A549 (cell line): ENCODE data around the gene ACSS3. TPM values are rescaled to one million over a fixed set of nuclear protein-coding genes. Genes with fewer than 3 reads are reported as not detected.

ENCODE experiments used
- ATAC-seq, 2 experiments: fragments of 200-7000 bp in 1 of 2; fragments of >200 bp in 1 of 2; cut with Nextera tagmentation in 1 of 2; cut with Tn5 transposase in 1 of 2; 3 replicates each; pipeline versions ENCODE4 v1.8.0 to v1.9.1; 2018 to 2020; ENCODE audit warnings: mild to moderate bottlenecking in 1 of 2, moderate library complexity in 1 of 2
- CTCF ChIA-PET: fragments of 300-600 bp; sonication (Branson Sonifier 250); formaldehyde crosslinking; extraction: SDS; loops from one replicate; lab custom pipeline; 2021; ENCODE audit warnings: antibody characterized with exemption, inconsistent platforms; lab: Yijun Ruan, JAX
- POLR2A ChIA-PET: fragments of 350-600 bp; formaldehyde crosslinking; extraction: SDS; loops from one replicate; lab custom pipeline; 2021; ENCODE audit warnings: antibody characterized with exemption, inconsistent platforms; lab: Yijun Ruan, JAX
- DNase-seq, 2 experiments: peaks; one replicate each; pipeline versions ENCODE4 v3.0.0 to v3.0.0-alpha.2; 2011 to 2016; ENCODE audit warnings: low read depth in 1 of 2, low spot score in 1 of 2
- FAIRE-seq: peaks from 2 replicates; lab custom pipeline; 2011; peaks lifted over from hg19 to GRCh38; lab: Jason Lieb, UNC
- H3K27ac ChIP-seq, 2 experiments: fragments of >200 bp; sonication (Bioruptor Twin); formaldehyde crosslinking; 3 replicates each; pipeline ENCODE4 v1.5.1; 2016 to 2017
- H3K4me1 ChIP-seq: fragments of >200 bp; sonication (Bioruptor Twin); formaldehyde crosslinking; 3 replicates; pipeline ENCODE4 v1.6.1; 2016
- H3K4me2 ChIP-seq: fragments of >200 bp; sonication (Bioruptor Twin); formaldehyde crosslinking; 3 replicates; pipeline ENCODE4 v1.6.1; 2016
- H3K4me3 ChIP-seq: fragments of >200 bp; sonication (Bioruptor Twin); formaldehyde crosslinking; 3 replicates; pipeline ENCODE4 v1.5.1; 2016
- H3K9me3 ChIP-seq: fragments of >200 bp; sonication (Bioruptor Twin); formaldehyde crosslinking; 3 replicates; pipeline ENCODE4 v1.6.1; 2016
- CBX2 ChIP-seq: fragments of 200-600 bp; sonication (generic); IDR thresholded peaks from 2 replicates; pipeline ENCODE4 v1.6.1; 2016; ENCODE audit warnings: low read depth, mild to moderate bottlenecking, borderline replicate concordance
- CHD4 ChIP-seq: fragments of 200-600 bp; sonication (generic); IDR thresholded peaks from 2 replicates; pipeline ENCODE4 v1.6.1; 2016; ENCODE audit warnings: antibody characterized with exemption, mild to moderate bottlenecking, borderline replicate concordance
- EP300 ChIP-seq, 2 experiments: fragments of >200 bp; sonication (Bioruptor Twin); formaldehyde crosslinking; IDR thresholded peaks; 2 replicates in 1 of 2; 3 replicates in 1 of 2; pipeline ENCODE4 v1.6.1; 2016 to 2017
- HOXA7 ChIP-seq: fragments of 250-450 bp; sonication (Bioruptor Pico); IDR thresholded peaks from 2 replicates; pipeline ENCODE4 v1.5.0; 2020; ENCODE audit warnings: mild to moderate bottlenecking, moderate library complexity
- JUNB ChIP-seq: fragments of >200 bp; sonication (Bioruptor Twin); formaldehyde crosslinking; IDR thresholded peaks from 2 replicates; pipeline ENCODE4 v1.6.1; 2016
- MAFK ChIP-seq: fragments of 450-650 bp; IDR thresholded peaks from 2 replicates; pipeline ENCODE4 v1.6.1; 2014; ENCODE audit not compliant: partially characterized antibody
- NR3C1 ChIP-seq: fragments of >200 bp; sonication (Bioruptor Twin); formaldehyde crosslinking; IDR thresholded peaks from 3 replicates; pipeline ENCODE4 v1.6.1; 2017
- POLR2A ChIP-seq: IDR thresholded peaks from 2 replicates; pipeline ENCODE4 v1.6.1; 2012; ENCODE audit warnings: mild to moderate bottlenecking, low read length
- POLR2AphosphoS2 ChIP-seq: conservative IDR thresholded peaks from 2 replicates; pipeline ENCODE4 v1.6.1; 2012; ENCODE audit warnings: low read length, improper control_type of control experiment, inconsistent platforms
- RAD21 ChIP-seq, 2 experiments: fragments of >200 bp in 1 of 2; sonication (Bioruptor Twin) in 1 of 2; formaldehyde crosslinking in 1 of 2; IDR thresholded peaks in 1 of 2; conservative IDR thresholded peaks in 1 of 2; 2 replicates in 1 of 2; 3 replicates in 1 of 2; pipeline ENCODE4 v1.6.1; 2012 to 2018; ENCODE audit warnings: inconsistent platforms in 1 of 2
- SMC3 ChIP-seq: fragments of >200 bp; sonication (Bioruptor Twin); formaldehyde crosslinking; IDR thresholded peaks from 3 replicates; pipeline ENCODE4 v1.6.1; 2018; ENCODE audit warnings: inconsistent platforms
- SREBF2 ChIP-seq: fragments of 450-650 bp; IDR thresholded peaks from 2 replicates; pipeline ENCODE4 v1.6.1; 2014; ENCODE audit warnings: mild to moderate bottlenecking, moderate library complexity
- ZFP36 ChIP-seq: fragments of 450-650 bp; IDR thresholded peaks from 2 replicates; pipeline ENCODE4 v1.6.1; 2014; ENCODE audit warnings: borderline replicate concordance; ENCODE audit not compliant: partially characterized antibody
- WGBS: methylation state at CpG from one replicate; pipeline ENCODE4 v1.1.6; 2017; ENCODE audit errors: missing lambda C conversion rate; 5-methylcytosine and 5-hydroxymethylcytosine counted together
- polyA plus RNA-seq, 4 experiments: library from polyadenylated mRNA; depleted of rRNA in 3 of 4; stranded (reverse); fragments of >200 nt; fragmentation: RNase III in 1 of 4; extraction: RNeasy Plus Mini Kit Qiagen cat#74134 plus additional on column Dnase treatment in 1 of 4; gene quantifications; 2 replicates in 3 of 4; 3 replicates in 1 of 4; pipeline ENCODE4 v1.2.3, GENCODE V29; 2011 to 2017
- TF ChIP-seq, protein P1 (sequence below): fragments of 450-650 bp; IDR thresholded peaks from 2 replicates; pipeline ENCODE4 v1.6.1; 2014; ENCODE audit warnings: antibody characterized with exemption
- TF ChIP-seq, protein P2 (sequence below): fragments of >200 bp; sonication (Bioruptor Twin); formaldehyde crosslinking; IDR thresholded peaks from 2 replicates; pipeline ENCODE4 v1.6.1; 2016
- TF ChIP-seq, protein P3 (sequence below): IDR thresholded peaks from 2 replicates; pipeline ENCODE4 v1.6.1; 2012
- TF ChIP-seq, protein P4 (sequence below): IDR thresholded peaks from 2 replicates; pipeline ENCODE4 v1.6.1; 2012; ENCODE audit warnings: low read depth, borderline replicate concordance
- TF ChIP-seq, protein P5 (sequence below): IDR thresholded peaks from 2 replicates; pipeline ENCODE4 v1.6.1; 2012

ACSS3 gene
- polyA plus RNA-seq, 2 of the 4 experiments (the other 2 are of a cell fraction): 0.06 to 0.34 TPM

- TF ChIP-seq, protein P1, sequence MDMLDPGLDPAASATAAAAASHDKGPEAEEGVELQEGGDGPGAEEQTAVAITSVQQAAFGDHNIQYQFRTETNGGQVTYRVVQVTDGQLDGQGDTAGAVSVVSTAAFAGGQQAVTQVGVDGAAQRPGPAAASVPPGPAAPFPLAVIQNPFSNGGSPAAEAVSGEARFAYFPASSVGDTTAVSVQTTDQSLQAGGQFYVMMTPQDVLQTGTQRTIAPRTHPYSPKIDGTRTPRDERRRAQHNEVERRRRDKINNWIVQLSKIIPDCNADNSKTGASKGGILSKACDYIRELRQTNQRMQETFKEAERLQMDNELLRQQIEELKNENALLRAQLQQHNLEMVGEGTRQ: no peak
- TF ChIP-seq SREBF2: no peak
These were observed 151.9 kb downstream of the ACSS3 start (continued) for GRCh38 chr12:81229759-81230158.

GRCh38 chr12:81231574-81232368 is 153.9 kb downstream of the ACSS3 start:
- Histone ChIP-seq H3K4me1 (no peaks in the 10 kb centered on the region), H3K4me2 (no peak overlapping the region), H3K27ac (no peak overlapping the region), H3K9me3 (no peaks in the 10 kb centered on the region), H3K4me3 (no peak overlapping the region)
- FAIRE-seq: no peak
- WGBS: 23% methylated on average over 3 of the region's 3 CpGs
- ATAC-seq: no peak
- ChIA-PET CTCF (no interaction called here), POLR2A (no interaction called here)
- no peak for TF ChIP-seq POLR2A
- TF ChIP-seq, protein P2, sequence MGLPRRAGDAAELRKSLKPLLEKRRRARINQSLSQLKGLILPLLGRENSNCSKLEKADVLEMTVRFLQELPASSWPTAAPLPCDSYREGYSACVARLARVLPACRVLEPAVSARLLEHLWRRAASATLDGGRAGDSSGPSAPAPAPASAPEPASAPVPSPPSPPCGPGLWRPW: no peak
- no peak for TF ChIP-seq POLR2AphosphoS2
- TF ChIP-seq ZFP36: no peak
- TF ChIP-seq, protein P1: no peak
- no peak for TF ChIP-seq CBX2
- no peak for TF ChIP-seq CHD4
- TF ChIP-seq, protein P3, sequence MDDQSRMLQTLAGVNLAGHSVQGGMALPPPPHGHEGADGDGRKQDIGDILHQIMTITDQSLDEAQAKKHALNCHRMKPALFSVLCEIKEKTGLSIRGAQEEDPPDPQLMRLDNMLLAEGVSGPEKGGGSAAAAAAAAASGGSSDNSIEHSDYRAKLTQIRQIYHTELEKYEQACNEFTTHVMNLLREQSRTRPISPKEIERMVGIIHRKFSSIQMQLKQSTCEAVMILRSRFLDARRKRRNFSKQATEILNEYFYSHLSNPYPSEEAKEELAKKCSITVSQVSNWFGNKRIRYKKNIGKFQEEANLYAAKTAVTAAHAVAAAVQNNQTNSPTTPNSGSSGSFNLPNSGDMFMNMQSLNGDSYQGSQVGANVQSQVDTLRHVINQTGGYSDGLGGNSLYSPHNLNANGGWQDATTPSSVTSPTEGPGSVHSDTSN: no peak
- TF ChIP-seq NR3C1: no peak
- TF ChIP-seq, protein P4, sequence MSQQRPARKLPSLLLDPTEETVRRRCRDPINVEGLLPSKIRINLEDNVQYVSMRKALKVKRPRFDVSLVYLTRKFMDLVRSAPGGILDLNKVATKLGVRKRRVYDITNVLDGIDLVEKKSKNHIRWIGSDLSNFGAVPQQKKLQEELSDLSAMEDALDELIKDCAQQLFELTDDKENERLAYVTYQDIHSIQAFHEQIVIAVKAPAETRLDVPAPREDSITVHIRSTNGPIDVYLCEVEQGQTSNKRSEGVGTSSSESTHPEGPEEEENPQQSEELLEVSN: no peak
- TF ChIP-seq JUNB: no peak
- TF ChIP-seq EP300 (IDR thresholded peaks at IDR 0.05): no peak
- TF ChIP-seq MAFK: no peak
- TF ChIP-seq, protein P5, sequence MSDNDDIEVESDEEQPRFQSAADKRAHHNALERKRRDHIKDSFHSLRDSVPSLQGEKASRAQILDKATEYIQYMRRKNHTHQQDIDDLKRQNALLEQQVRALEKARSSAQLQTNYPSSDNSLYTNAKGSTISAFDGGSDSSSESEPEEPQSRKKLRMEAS: no peak
- no peak for TF ChIP-seq SMC3
- DNase-seq: no peak

DNA sequence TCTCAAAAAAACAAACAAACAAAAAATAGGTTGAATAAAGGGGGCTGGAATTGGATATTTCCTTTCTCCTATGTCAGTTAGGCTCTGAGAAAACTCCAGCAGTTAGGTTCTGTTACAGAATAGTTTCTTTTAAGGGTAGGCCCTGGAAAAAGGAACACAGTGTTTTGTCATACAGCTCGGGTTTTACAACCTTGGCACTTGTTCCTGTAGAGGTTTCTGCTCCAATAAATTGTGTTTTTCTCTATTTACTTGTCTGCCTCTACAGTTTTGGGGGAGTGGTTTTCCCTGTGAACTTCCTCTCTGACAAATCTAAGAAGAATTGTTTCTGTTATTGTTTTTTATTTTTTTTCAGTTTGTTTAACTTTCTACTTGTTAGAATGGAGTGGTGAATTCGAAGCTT is 167.6 kb downstream of the ACSS3 start:
- DNase-seq (no peak), ATAC-seq (no peak), FAIRE-seq (no peak)
- Histone ChIP-seq H3K9me3 (no peaks in the 10 kb centered on the region), H3K4me2 (no peak overlapping the region), H3K4me3 (no peak overlapping the region), H3K27ac (no peak overlapping the region), H3K4me1 (no peaks in the 10 kb centered on the region)
- TF ChIP-seq SMC3: no peak
- no peak for TF ChIP-seq HOXA7 (CRISPR knock-in tag)
- TF ChIP-seq RAD21 (conservative IDR thresholded peaks at IDR 0.05 in 1 of 2, IDR thresholded peaks at IDR 0.05 in 1 of 2): no peak
- 5% methylated on average over 2 of the region's 2 CpGs for WGBS
- POLR2A ChIA-PET: no interaction called here
- CTCF ChIA-PET: no interaction called here
